HEK293 (cell line): ENCODE data around the gene CARTPT.
A peak's percentile ranks its signal among the peaks of the same experiment; 100 is the strongest.

ENCODE experiments used
- CTCF ChIA-PET: fragments of 350-600 bp; formaldehyde crosslinking; extraction: SDS; loops from one replicate; lab custom pipeline; 2021; ENCODE audit warnings: antibody characterized with exemption; lab: Yijun Ruan, JAX
- POLR2A ChIA-PET: fragments of 300-600 bp; formaldehyde crosslinking; extraction: SDS; loops from one replicate; lab custom pipeline; 2020; ENCODE audit warnings: antibody characterized with exemption, inconsistent platforms; lab: Yijun Ruan, JAX
- H3K27ac ChIP-seq: fragments of 200-500 bp; sonication (Bioruptor generic); 2 replicates; pipeline ENCODE4 v1.5.1; 2014; ENCODE audit warnings: low read depth, low read length, control low read depth, inconsistent platforms; ENCODE audit errors: extremely low read depth
- H3K36me3 ChIP-seq, 2 experiments: fragments of 200-500 bp in 1 of 2; sonication (Bioruptor generic) in 1 of 2; 1 replicate in 1 of 2; 2 replicates in 1 of 2; pipeline ENCODE4 v1.5.1; 2014 to 2017; ENCODE audit warnings: inconsistent platforms in 2 of 2, low read length in 2 of 2; ENCODE audit not compliant: control insufficient read depth in 2 of 2, insufficient read depth in 1 of 2
- H3K4me1 ChIP-seq: fragments of 200-500 bp; sonication (Bioruptor generic); 2 replicates; pipeline ENCODE4 v1.5.1; 2014; ENCODE audit warnings: mild to moderate bottlenecking, low read length, inconsistent platforms; ENCODE audit not compliant: control insufficient read depth, insufficient read depth
- H3K4me3 ChIP-seq: 2 replicates; pipeline ENCODE4 v1.5.1; 2011; ENCODE audit warnings: low read depth, mild to moderate bottlenecking, control low read depth, low read length, moderate library complexity
- H3K9me3 ChIP-seq: fragments of 200-500 bp; sonication (Bioruptor generic); 2 replicates; pipeline ENCODE4 v1.5.1; 2014; ENCODE audit warnings: low read depth, low read length, inconsistent platforms; ENCODE audit not compliant: control insufficient read depth, insufficient read depth
- ATF2 ChIP-seq: fragments of 450-650 bp; formaldehyde crosslinking; IDR thresholded peaks from 2 replicates; pipeline ENCODE4 v1.5.1; 2016; ENCODE audit warnings: missing biosample characterization, missing genetic modification characterization, low read depth
- GLI2 ChIP-seq: fragments of 450-650 bp; formaldehyde crosslinking; IDR thresholded peaks from 2 replicates; pipeline ENCODE4; 2017; ENCODE audit warnings: missing biosample characterization, missing genetic modification characterization, low read depth, borderline replicate concordance
- KLF8 ChIP-seq: fragments of 450-650 bp; formaldehyde crosslinking; IDR thresholded peaks from 2 replicates; pipeline ENCODE4 v1.5.1; 2016; ENCODE audit warnings: missing biosample characterization, missing genetic modification characterization
- PRDM6 ChIP-seq: fragments of 450-650 bp; formaldehyde crosslinking; IDR thresholded peaks from 2 replicates; pipeline ENCODE4 v1.5.1; 2017; ENCODE audit warnings: missing biosample characterization, missing genetic modification characterization
- SALL2 ChIP-seq: fragments of 450-650 bp; formaldehyde crosslinking; IDR thresholded peaks from 2 replicates; pipeline ENCODE4 v1.5.0; 2017; ENCODE audit warnings: missing biosample characterization, mild to moderate bottlenecking, missing genetic modification characterization, borderline replicate concordance
- SCRT1 ChIP-seq: fragments of 450-650 bp; formaldehyde crosslinking; IDR thresholded peaks from 2 replicates; pipeline ENCODE4 v1.5.1; 2016; ENCODE audit warnings: missing biosample characterization, missing genetic modification characterization, borderline replicate concordance
- SCRT2 ChIP-seq: fragments of 450-650 bp; formaldehyde crosslinking; IDR thresholded peaks from 2 replicates; pipeline ENCODE4 v1.5.1; 2016; ENCODE audit warnings: missing biosample characterization, missing genetic modification characterization
- YY2 ChIP-seq: fragments of 450-650 bp; formaldehyde crosslinking; IDR thresholded peaks from 2 replicates; pipeline ENCODE4 v1.5.1; 2016; ENCODE audit warnings: missing biosample characterization, missing genetic modification characterization
- ZIC2 ChIP-seq: fragments of 450-650 bp; formaldehyde crosslinking; IDR thresholded peaks from 2 replicates; pipeline ENCODE4 v1.5.1; 2016; ENCODE audit warnings: missing biosample characterization, missing genetic modification characterization
- ZNF114 ChIP-seq: fragments of 450-650 bp; formaldehyde crosslinking; IDR thresholded peaks from 2 replicates; pipeline ENCODE4 v1.5.0; 2017; ENCODE audit warnings: missing biosample characterization, missing genetic modification characterization
- ZNF302 ChIP-seq: fragments of 450-650 bp; formaldehyde crosslinking; IDR thresholded peaks from 2 replicates; pipeline ENCODE4 v1.5.1; 2016; ENCODE audit warnings: missing biosample characterization, missing genetic modification characterization, low read depth
- ZNF366 ChIP-seq: fragments of 450-650 bp; formaldehyde crosslinking; conservative IDR thresholded peaks from 2 replicates; pipeline ENCODE4 v1.5.1; 2016; ENCODE audit warnings: missing biosample characterization, missing genetic modification characterization
- ZNF488 ChIP-seq: fragments of 450-650 bp; formaldehyde crosslinking; IDR thresholded peaks from 2 replicates; pipeline ENCODE4 v1.5.1; 2016; ENCODE audit warnings: missing biosample characterization, missing genetic modification characterization
- ZNF660 ChIP-seq: fragments of 450-650 bp; IDR thresholded peaks from 2 replicates; pipeline ENCODE4 v1.5.1; 2018; ENCODE audit warnings: missing biosample characterization, mild to moderate bottlenecking, missing genetic modification characterization
- ZSCAN30 ChIP-seq: fragments of 450-650 bp; IDR thresholded peaks from 2 replicates; pipeline ENCODE4 v1.5.1; 2018; ENCODE audit warnings: missing biosample characterization, mild to moderate bottlenecking, missing genetic modification characterization, moderate library complexity
- TF ChIP-seq, protein P1 (sequence below): fragments of 450-650 bp; formaldehyde crosslinking; IDR thresholded peaks from 2 replicates; pipeline ENCODE4 v1.5.1; 2016; ENCODE audit warnings: missing biosample characterization, missing genetic modification characterization

Gene CARTPT

DNA sequence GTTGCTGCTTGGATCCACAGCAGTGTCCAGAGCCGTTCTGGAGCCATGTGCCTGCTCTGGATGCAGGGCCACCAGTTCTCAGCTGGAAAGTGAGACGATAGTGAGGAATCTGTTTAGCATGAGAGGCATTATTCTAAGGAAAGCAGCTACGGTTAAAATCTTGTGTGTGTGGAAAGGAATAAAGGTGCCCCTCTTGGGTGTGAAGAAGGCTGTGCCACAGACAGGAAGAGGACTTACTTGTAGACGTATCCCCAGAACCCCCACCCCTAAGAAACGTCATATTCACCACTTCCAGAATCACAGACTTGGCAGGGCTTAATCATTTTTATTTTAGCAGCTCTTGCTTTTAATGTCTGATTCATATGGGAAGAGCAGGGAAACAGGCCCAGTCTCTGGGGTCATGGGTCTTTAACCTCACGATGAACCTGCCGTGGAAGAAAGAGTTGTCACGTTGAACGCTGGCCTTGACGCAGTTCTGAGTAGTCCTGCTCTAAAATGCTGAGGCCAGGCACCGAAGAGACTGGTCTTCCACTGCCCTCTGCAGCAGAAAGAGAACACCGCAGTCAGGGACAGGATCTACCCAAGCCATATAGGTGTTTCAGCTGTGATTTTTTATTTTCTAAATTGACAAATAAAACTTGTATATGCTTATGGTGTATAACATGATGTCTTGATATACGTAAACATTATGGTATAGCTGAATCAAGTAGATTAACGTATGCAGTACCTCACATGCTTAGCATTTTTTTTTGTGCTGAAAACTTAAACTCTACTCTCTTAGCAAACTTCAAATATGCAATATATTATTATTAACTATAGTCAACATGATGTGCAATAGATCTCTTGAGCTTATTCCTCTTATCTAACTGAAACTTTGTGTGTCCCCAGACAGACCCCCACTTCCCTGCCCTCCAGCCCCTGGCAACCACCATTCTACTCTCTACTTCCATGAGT lies 38.8 kb downstream of the CARTPT start (continued):
- TF ChIP-seq YY2 (tag by site-specific recombination): no peak

GRCh38 chr5:71762826-71763225 lies 43.8 kb downstream of the CARTPT start:
- TF ChIP-seq SCRT1 (tag by site-specific recombination) (peak; percentile 72; the same call in 1 of the 2 replicates), KLF8 (tag by site-specific recombination) (no peak), SCRT2 (tag by site-specific recombination) (peak; percentile 92)
- TF ChIP-seq, all 188 proteins: peak for 2
- no peak overlapping the region for H3K27ac ChIP-seq
- POLR2A ChIA-PET: no interaction called here

GRCh38 chr5:71767661-71768060 lies 48.6 kb downstream of the CARTPT start:
- no peak overlapping the region for H3K4me3 ChIP-seq
- no peak overlapping the region for H3K27ac ChIP-seq
- TF ChIP-seq ZNF660 (tag by site-specific recombination) (0 out of 2 replicates have a peak, but pooled peaks have one; percentile 15), PRDM6 (tag by site-specific recombination) (0 out of 2 replicates have a peak, but pooled peaks have one; percentile 23), ZIC2 (no peak)
- H3K36me3 ChIP-seq: no peaks in the 10 kb centered on the region
- POLR2A ChIA-PET: no interaction called here
- H3K9me3 ChIP-seq: no peaks in the 10 kb centered on the region
- CTCF ChIA-PET: interaction anchor here (1.2 kb wide), 1 partner anchor 9 kb away, joined by 4 read pairs; no protein-coding TSS in a partner anchor
- H3K4me1 ChIP-seq: no peaks in the 10 kb centered on the region

More at GRCh38 chr5:71762826-71763225, 43.8 kb downstream of the CARTPT start:
- Histone ChIP-seq H3K4me1 (no peaks in the 10 kb centered on the region), H3K36me3 (no peaks in the 10 kb centered on the region), H3K4me3 (no peak overlapping the region), H3K9me3 (no peaks in the 10 kb centered on the region)
- CTCF ChIA-PET: no interaction called here

DNA sequence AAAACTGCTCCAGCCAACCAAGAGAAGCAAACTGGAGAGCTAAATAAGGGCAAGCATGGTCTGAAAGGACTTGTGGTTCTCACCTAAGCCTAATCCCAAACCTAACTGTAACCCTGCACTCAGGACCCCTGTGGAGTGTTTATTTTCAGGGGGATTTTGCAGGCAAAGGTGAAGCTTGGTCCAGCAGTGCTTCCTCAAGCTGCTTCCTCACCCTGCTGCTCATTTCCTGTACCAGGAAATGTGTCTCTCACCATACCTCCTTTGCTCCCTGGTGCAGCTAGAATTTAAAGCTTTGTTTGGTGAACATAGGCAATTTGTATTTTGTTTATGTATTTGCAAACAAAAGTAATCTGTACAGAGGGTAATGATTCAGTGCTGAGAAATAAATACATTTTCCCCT lies 50.2 kb downstream of the CARTPT start:
- no peaks in the 10 kb centered on the region for H3K36me3 ChIP-seq
- no peaks in the 10 kb centered on the region for H3K4me1 ChIP-seq
- H3K27ac ChIP-seq: no peak overlapping the region
- H3K4me3 ChIP-seq: no peak overlapping the region
- no peaks in the 10 kb centered on the region for H3K9me3 ChIP-seq
- TF ChIP-seq ZSCAN30 (tag by site-specific recombination) (no peak), ZNF114 (tag by site-specific recombination) (no peak), ZNF488 (tag by site-specific recombination) (no peak), ATF2 (no peak), ZNF302 (no peak), GLI2 (tag by site-specific recombination) (no peak), ZNF660 (tag by site-specific recombination) (no peak), ZNF366 (tag by site-specific recombination) (no peak), SALL2 (tag by site-specific recombination) (no peak)
- TF ChIP-seq, protein P1, sequence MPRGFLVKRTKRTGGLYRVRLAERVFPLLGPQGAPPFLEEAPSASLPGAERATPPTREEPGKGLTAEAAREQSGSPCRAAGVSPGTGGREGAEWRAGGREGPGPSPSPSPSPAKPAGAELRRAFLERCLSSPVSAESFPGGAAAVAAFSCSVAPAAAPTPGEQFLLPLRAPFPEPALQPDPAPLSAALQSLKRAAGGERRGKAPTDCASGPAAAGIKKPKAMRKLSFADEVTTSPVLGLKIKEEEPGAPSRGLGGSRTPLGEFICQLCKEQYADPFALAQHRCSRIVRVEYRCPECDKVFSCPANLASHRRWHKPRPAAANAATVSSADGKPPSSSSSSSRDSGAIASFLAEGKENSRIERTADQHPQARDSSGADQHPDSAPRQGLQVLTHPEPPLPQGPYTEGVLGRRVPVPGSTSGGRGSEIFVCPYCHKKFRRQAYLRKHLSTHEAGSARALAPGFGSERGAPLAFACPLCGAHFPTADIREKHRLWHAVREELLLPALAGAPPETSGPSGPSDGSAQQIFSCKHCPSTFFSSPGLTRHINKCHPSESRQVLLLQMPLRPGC: no peak
- ChIA-PET CTCF (interaction anchor here (0.6 to 1.1 kb wide), 3 partner anchors 14 to 1714 kb away, joined by 3 to 4 read pairs (median 3); no protein-coding TSS in a partner anchor), POLR2A (no interaction called here)
